ENCODE measurements around the gene SLC2A11. TPM values are rescaled to one million over a fixed set of nuclear protein-coding genes. Genes with fewer than 3 reads are reported as not detected.
A peak's percentile ranks its signal among the peaks of the same experiment; 100 is the strongest.

Gene SLC2A11
- polyA plus RNA-seq (ENCODE audit: low read depth in 6 of 6) = 10 to 100 TPM in 4 of 6 donors, 1 to 10 TPM in 2; 7.0 to 15.9 (median 10.9) TPM

- Mint-ChIP-seq H3K9me3 (no peaks in the 10 kb centered on the region), H3K4me3 (peak within 1 kb of the TSS; percentile 94 to 97 (median 96)), H3K27ac (peak within 1 kb of the TSS; percentile 94 to 98 (median 96)), H3K27me3 (no peaks in the 10 kb centered on the region), H3K4me1 (peaks cover 19 to 30% (median 28%) of the 10 kb centered on the region in 3 donors), H3K36me3 (peaks cover 0 to 2% of the 10 kb centered on the region in 2 donors)
- DNase-seq (peak; percentile 96), ATAC-seq (ENCODE audit: low read depth in 2 of 2) (peak; percentile 94)
Observed at GRCh38 chr22:23857606-23858483, at the start of gene SLC2A11. Gene SLC2A11, plus strand, starts transcription at chr22:23857875. Its CDS starts 125 bp downstream, at chr22:23858000.

- no peak for ATAC-seq (ENCODE audit: low read depth in 2 of 2)
- DNase-seq = no peak
- Mint-ChIP-seq H3K4me1 (peaks cover 16 to 30% (median 27%) of the 10 kb centered on the region in 3 donors), H3K36me3 (peaks cover 13 to 17% of the 10 kb centered on the region in 2 donors), H3K4me3 (no peak overlapping the region), H3K27me3 (no peaks in the 10 kb centered on the region), H3K27ac (peak overlapping the region in 4 of 6 donors; percentile 23 to 69 (median 34)), H3K9me3 (no peaks in the 10 kb centered on the region)
Observed at GRCh38 chr22:23812378-23812777, 45.3 kb upstream of the SLC2A11 start.

- H3K27ac Mint-ChIP-seq = peak overlapping the region in 5 of 6 donors; percentile 54 to 88 (median 86)
- H3K4me3 Mint-ChIP-seq = peak overlapping the region in 1 of 8 donors; percentile 18
- DNase-seq (no peak), ATAC-seq (ENCODE audit: low read depth in 2 of 2) (no peak)
- H3K9me3 Mint-ChIP-seq = no peaks in the 10 kb centered on the region
- H3K4me1 Mint-ChIP-seq = peaks cover 35 to 59% (median 54%) of the 10 kb centered on the region in 3 donors
- H3K27me3 Mint-ChIP-seq = no peaks in the 10 kb centered on the region
- peaks cover 16 to 20% of the 10 kb centered on the region in 2 donors for H3K36me3 Mint-ChIP-seq
Observed at GRCh38 chr22:23815541-23816155, 42.0 kb upstream of the SLC2A11 start.

- Mint-ChIP-seq H3K27ac (peak overlapping the region in 3 of 6 donors; percentile 54 to 87 (median 82)), H3K4me1 (peaks cover 37 to 61% (median 54%) of the 10 kb centered on the region in 3 donors), H3K36me3 (peaks cover 14 to 15% of the 10 kb centered on the region in 2 donors), H3K4me3 (peak overlapping the region in 1 of 8 donors; percentile 20), H3K27me3 (no peaks in the 10 kb centered on the region), H3K9me3 (no peaks in the 10 kb centered on the region)
- no peak for ATAC-seq (ENCODE audit: low read depth in 2 of 2)
- no peak for DNase-seq
Observed at GRCh38 chr22:23816156-23816976, 41.3 kb upstream of the SLC2A11 start.

GRCh38 chr22:23817146-23817545 lies 40.5 kb upstream of the SLC2A11 start:
- ATAC-seq (ENCODE audit: low read depth in 2 of 2) (no peak), DNase-seq (no peak)
- Mint-ChIP-seq H3K4me1 (peaks cover 35 to 63% (median 56%) of the 10 kb centered on the region in 3 donors), H3K4me3 (peak overlapping the region in 4 of 8 donors; percentile 42 to 88 (median 50)), H3K36me3 (peaks cover 8 to 13% of the 10 kb centered on the region in 2 donors), H3K9me3 (no peaks in the 10 kb centered on the region), H3K27me3 (no peaks in the 10 kb centered on the region), H3K27ac (peak overlapping the region in 5 of 6 donors; percentile 19 to 87 (median 77))

GRCh38 chr22:23818541-23818940 lies 39.1 kb upstream of the SLC2A11 start:
- Mint-ChIP-seq H3K9me3 (no peaks in the 10 kb centered on the region), H3K4me1 (peaks cover 44 to 77% (median 68%) of the 10 kb centered on the region in 3 donors), H3K27me3 (no peaks in the 10 kb centered on the region), H3K4me3 (peak overlapping the region in 7 of 8 donors; percentile 63 to 88 (median 82)), H3K36me3 (peaks cover 13 to 18% of the 10 kb centered on the region in 2 donors), H3K27ac (peak overlapping the region; percentile 80 to 95 (median 89))
- ATAC-seq (ENCODE audit: low read depth in 2 of 2) (peak; percentile 20 to 26), DNase-seq (no peak)

GRCh38 chr22:23820748-23821211 lies 36.9 kb upstream of the SLC2A11 start:
- DNase-seq = peak; percentile 41
- ATAC-seq (ENCODE audit: low read depth in 2 of 2) = peak; percentile 91
- Mint-ChIP-seq H3K36me3 (peaks cover 13 to 18% of the 10 kb centered on the region in 2 donors), H3K4me1 (peaks cover 60 to 84% (median 79%) of the 10 kb centered on the region in 3 donors), H3K27me3 (no peaks in the 10 kb centered on the region), H3K4me3 (peak overlapping the region in 7 of 8 donors; percentile 13 to 88 (median 83)), H3K9me3 (no peaks in the 10 kb centered on the region), H3K27ac (peak overlapping the region; percentile 82 to 99 (median 91))

GRCh38 chr22:23822101-23822671 lies 35.5 kb upstream of the SLC2A11 start:
- no peak for ATAC-seq (ENCODE audit: low read depth in 2 of 2)
- peak overlapping the region in 5 of 6 donors; percentile 82 to 99 (median 89) for H3K27ac Mint-ChIP-seq
- H3K4me1 Mint-ChIP-seq = peaks cover 57 to 80% (median 80%) of the 10 kb centered on the region in 3 donors
- no peak for DNase-seq
- no peaks in the 10 kb centered on the region for H3K27me3 Mint-ChIP-seq
- H3K4me3 Mint-ChIP-seq = peak overlapping the region in 4 of 8 donors; percentile 14 to 51 (median 31)
- H3K36me3 Mint-ChIP-seq = peaks cover 11 to 15% of the 10 kb centered on the region in 2 donors
- no peaks in the 10 kb centered on the region for H3K9me3 Mint-ChIP-seq

GRCh38 chr22:23823331-23823791 lies 34.3 kb upstream of the SLC2A11 start:
- H3K4me3 Mint-ChIP-seq = no peak overlapping the region
- H3K27ac Mint-ChIP-seq = peak overlapping the region in 5 of 6 donors; percentile 47 to 84 (median 71)
- H3K36me3 Mint-ChIP-seq = peaks cover 6 to 10% of the 10 kb centered on the region in 2 donors
- no peaks in the 10 kb centered on the region for H3K9me3 Mint-ChIP-seq
- DNase-seq (no peak), ATAC-seq (ENCODE audit: low read depth in 2 of 2) (no peak)
- H3K4me1 Mint-ChIP-seq = peaks cover 53 to 80% (median 73%) of the 10 kb centered on the region in 3 donors
- no peaks in the 10 kb centered on the region for H3K27me3 Mint-ChIP-seq

- DNase-seq = no peak
- Mint-ChIP-seq H3K4me1 (peaks cover 55 to 79% (median 71%) of the 10 kb centered on the region in 3 donors), H3K36me3 (peaks cover 10 to 19% of the 10 kb centered on the region in 2 donors), H3K4me3 (no peak overlapping the region), H3K27me3 (no peaks in the 10 kb centered on the region), H3K9me3 (no peaks in the 10 kb centered on the region), H3K27ac (peak overlapping the region in 4 of 6 donors; percentile 1 to 74 (median 63))
- ATAC-seq (ENCODE audit: low read depth in 2 of 2) = no peak
Observed at GRCh38 chr22:23824476-23825245, 33.0 kb upstream of the SLC2A11 start.

GRCh38 chr22:23825246-23825905 lies 32.3 kb upstream of the SLC2A11 start:
- DNase-seq = no peak
- Mint-ChIP-seq H3K36me3 (peaks cover 14 to 19% of the 10 kb centered on the region in 2 donors), H3K27me3 (no peaks in the 10 kb centered on the region), H3K4me3 (no peak overlapping the region), H3K9me3 (no peaks in the 10 kb centered on the region), H3K4me1 (peaks cover 54 to 79% (median 71%) of the 10 kb centered on the region in 3 donors), H3K27ac (peak overlapping the region in 5 of 6 donors; percentile 57 to 91 (median 69))
- ATAC-seq (ENCODE audit: low read depth in 2 of 2) = no peak

Measured in naive B cell (primary cell).